Measurements from ENCODE around the gene MARCHF3.

DNA sequence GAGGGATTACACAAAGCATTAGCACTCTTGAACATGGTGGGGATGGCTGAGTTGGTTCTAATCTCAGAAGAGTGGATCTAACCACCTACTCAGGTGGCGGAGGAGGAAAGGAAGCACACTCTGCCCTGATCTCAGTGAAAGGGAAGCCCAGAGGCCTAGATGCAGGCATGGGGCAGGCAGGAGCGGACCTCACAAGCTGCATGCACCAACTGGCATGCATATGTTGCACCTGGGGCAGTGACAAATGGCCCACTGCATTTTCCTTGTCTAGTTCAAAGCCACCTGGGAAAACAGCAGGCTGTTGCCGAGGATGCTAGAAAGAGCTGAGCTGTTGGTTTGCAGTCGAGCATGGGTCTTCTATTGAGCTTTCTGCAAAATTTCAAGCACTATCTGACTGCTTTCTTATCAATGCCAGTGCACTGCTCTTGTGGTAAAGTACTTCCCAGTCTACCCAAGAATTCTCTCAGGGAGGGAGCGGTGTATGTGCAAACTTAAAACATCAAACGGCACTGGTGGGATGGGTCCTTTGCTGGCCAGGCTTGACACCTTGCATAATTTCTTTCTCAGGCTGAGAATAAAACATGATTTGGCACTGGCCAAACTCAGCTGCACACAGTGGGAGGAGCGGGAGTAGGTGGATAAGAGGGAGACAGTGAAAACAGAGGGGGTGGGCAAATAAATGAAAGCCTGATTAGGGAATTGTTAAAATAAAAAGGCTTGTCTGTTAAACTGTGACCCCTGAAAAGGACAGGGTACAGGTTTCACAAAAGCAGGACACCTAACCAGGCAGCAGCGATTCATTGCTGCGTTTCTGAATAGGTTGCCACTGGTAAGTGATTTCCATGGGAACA is 108.9 kb downstream of the MARCHF3 start:
- TF ChIP-seq MXI1 (IDR thresholded peaks at IDR 0.05; ENCODE audit: borderline replicate concordance, low read depth, low read length) (no peak), SMAD3 (CRISPR knock-in tag; IDR thresholded peaks at IDR 0.05) (no peak)
- TF ChIP-seq, protein P1, sequence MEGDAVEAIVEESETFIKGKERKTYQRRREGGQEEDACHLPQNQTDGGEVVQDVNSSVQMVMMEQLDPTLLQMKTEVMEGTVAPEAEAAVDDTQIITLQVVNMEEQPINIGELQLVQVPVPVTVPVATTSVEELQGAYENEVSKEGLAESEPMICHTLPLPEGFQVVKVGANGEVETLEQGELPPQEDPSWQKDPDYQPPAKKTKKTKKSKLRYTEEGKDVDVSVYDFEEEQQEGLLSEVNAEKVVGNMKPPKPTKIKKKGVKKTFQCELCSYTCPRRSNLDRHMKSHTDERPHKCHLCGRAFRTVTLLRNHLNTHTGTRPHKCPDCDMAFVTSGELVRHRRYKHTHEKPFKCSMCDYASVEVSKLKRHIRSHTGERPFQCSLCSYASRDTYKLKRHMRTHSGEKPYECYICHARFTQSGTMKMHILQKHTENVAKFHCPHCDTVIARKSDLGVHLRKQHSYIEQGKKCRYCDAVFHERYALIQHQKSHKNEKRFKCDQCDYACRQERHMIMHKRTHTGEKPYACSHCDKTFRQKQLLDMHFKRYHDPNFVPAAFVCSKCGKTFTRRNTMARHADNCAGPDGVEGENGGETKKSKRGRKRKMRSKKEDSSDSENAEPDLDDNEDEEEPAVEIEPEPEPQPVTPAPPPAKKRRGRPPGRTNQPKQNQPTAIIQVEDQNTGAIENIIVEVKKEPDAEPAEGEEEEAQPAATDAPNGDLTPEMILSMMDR (CRISPR knock-in tag; IDR thresholded peaks at IDR 0.05): no peak
- TF ChIP-seq, protein P2, sequence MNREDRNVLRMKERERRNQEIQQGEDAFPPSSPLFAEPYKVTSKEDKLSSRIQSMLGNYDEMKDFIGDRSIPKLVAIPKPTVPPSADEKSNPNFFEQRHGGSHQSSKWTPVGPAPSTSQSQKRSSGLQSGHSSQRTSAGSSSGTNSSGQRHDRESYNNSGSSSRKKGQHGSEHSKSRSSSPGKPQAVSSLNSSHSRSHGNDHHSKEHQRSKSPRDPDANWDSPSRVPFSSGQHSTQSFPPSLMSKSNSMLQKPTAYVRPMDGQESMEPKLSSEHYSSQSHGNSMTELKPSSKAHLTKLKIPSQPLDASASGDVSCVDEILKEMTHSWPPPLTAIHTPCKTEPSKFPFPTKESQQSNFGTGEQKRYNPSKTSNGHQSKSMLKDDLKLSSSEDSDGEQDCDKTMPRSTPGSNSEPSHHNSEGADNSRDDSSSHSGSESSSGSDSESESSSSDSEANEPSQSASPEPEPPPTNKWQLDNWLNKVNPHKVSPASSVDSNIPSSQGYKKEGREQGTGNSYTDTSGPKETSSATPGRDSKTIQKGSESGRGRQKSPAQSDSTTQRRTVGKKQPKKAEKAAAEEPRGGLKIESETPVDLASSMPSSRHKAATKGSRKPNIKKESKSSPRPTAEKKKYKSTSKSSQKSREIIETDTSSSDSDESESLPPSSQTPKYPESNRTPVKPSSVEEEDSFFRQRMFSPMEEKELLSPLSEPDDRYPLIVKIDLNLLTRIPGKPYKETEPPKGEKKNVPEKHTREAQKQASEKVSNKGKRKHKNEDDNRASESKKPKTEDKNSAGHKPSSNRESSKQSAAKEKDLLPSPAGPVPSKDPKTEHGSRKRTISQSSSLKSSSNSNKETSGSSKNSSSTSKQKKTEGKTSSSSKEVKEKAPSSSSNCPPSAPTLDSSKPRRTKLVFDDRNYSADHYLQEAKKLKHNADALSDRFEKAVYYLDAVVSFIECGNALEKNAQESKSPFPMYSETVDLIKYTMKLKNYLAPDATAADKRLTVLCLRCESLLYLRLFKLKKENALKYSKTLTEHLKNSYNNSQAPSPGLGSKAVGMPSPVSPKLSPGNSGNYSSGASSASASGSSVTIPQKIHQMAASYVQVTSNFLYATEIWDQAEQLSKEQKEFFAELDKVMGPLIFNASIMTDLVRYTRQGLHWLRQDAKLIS (CRISPR knock-in tag; IDR thresholded peaks at IDR 0.05): no peak
